Lung (tissue), 12 donors: ENCODE measurements around the gene BAZ2A. TPM values are rescaled to one million over a fixed set of nuclear protein-coding genes. Genes with fewer than 3 reads are reported as not detected.

ENCODE experiments used
- ATAC-seq: fragments of 200-7000 bp; cut with Tn5 transposase; one replicate; pipeline ENCODE4 v1.9.1; 2020; ENCODE audit warnings: moderate number of reproducible peaks; ENCODE audit not compliant: insufficient read depth, low FRiP score
- DNase-seq, 3 donors: peaks; one replicate each; pipeline ENCODE4 v3.0.0-alpha.2; 2013 to 2017
- H3K27ac ChIP-seq, 2 donors: one replicate each; pipeline ENCODE4 v1.5.1; 2013; ENCODE audit warnings: mild to moderate bottlenecking in 2 of 2, moderate library complexity in 2 of 2, control low read depth in 1 of 2, inconsistent platforms in 1 of 2, low read depth in 1 of 2, low read length in 1 of 2
- H3K27me3 ChIP-seq, 3 donors: one replicate each; pipeline ENCODE4 v1.5.1; 2013; ENCODE audit warnings: low read length in 2 of 3; ENCODE audit not compliant: control insufficient read depth in 3 of 3, insufficient read depth in 3 of 3
- H3K36me3 ChIP-seq, 4 donors: one replicate each; pipeline ENCODE4 v1.5.1; 2013; ENCODE audit warnings: low read length in 4 of 4, mild to moderate bottlenecking in 1 of 4, moderate library complexity in 1 of 4; ENCODE audit not compliant: control insufficient read depth in 4 of 4, insufficient read depth in 4 of 4
- H3K4me1 ChIP-seq, 5 donors: one replicate each; pipeline ENCODE4 v1.5.1; 2013; ENCODE audit warnings: low read length in 5 of 5, mild to moderate bottlenecking in 2 of 5, moderate library complexity in 1 of 5; ENCODE audit not compliant: control insufficient read depth in 5 of 5, insufficient read depth in 5 of 5
- H3K4me3 ChIP-seq: one replicate; pipeline ENCODE4 v1.5.1; 2013; ENCODE audit warnings: mild to moderate bottlenecking, control low read depth, moderate library complexity
- H3K9ac ChIP-seq, 2 donors: one replicate each; pipeline ENCODE4 v1.5.1; 2013; ENCODE audit warnings: low read length in 2 of 2, control low read depth in 1 of 2; ENCODE audit not compliant: insufficient read depth in 1 of 2
- H3K9me3 ChIP-seq, 4 donors: one replicate each; pipeline ENCODE4 v1.5.1; 2013; ENCODE audit warnings: low read length in 3 of 4, mild to moderate bottlenecking in 1 of 4, moderate library complexity in 1 of 4; ENCODE audit not compliant: control insufficient read depth in 4 of 4, insufficient read depth in 3 of 4
- CTCF ChIP-seq: IDR thresholded peaks from 2 replicates; pipeline ENCODE4 v1.5.1; 2012; ENCODE audit warnings: mild to moderate bottlenecking; ENCODE audit errors: control extremely low read depth, extremely low read depth
- WGBS, 2 donors: extraction: QIAGEN DNeasy Blood & Tissue Kit; methylation state at CpG; one replicate each; pipeline ENCODE4 v1.1.7; 2013; 5-methylcytosine and 5-hydroxymethylcytosine counted together
- polyA plus RNA-seq, 2 donors: library from polyadenylated mRNA; stranded (reverse); fragments of 200-250 nt; gene quantifications; one replicate each; pipeline ENCODE4 v1.2.1, GENCODE V29; 2013
- total RNA-seq, 2 donors: library from RNA; depleted of rRNA in 1 of 2; stranded (reverse); fragments of >200 nt in 1 of 2; gene quantifications; one replicate each; pipeline ENCODE4 v1.2.1, GENCODE V29; 2014 to 2021
- donor health status: control.
- donor health status: control.
- donor health status: Bipolar disorder and iron deficiency.
- donor health status: healthy.
- donor health status: DM: yes; HTN: yes; CAD: no.

BAZ2A gene
- total and polyA plus RNA-seq, 4 donors: 31.3 to 92.0 (median 60.5) TPM

GRCh38 chr12:56676851-56677580 lies 46.9 kb upstream of the BAZ2A start:
- ATAC-seq (no peak), DNase-seq (no peak)
- Histone ChIP-seq H3K36me3 (peaks cover 7 to 19% (median 9%) of the 10 kb centered on the region in 4 donors), H3K27me3 (no peaks in the 10 kb centered on the region), H3K9ac (no peak overlapping the region), H3K4me1 (peaks cover 0 to 10% (median 0%) of the 10 kb centered on the region in 5 donors), H3K9me3 (no peaks in the 10 kb centered on the region), H3K4me3 (no peak overlapping the region), H3K27ac (no peak overlapping the region)
- WGBS, 2 donors: 81 to 93% methylated on average over 11 of the region's 11 CpGs
- TF ChIP-seq CTCF: no peak

GRCh38 chr12:56671608-56672007 lies 41.5 kb upstream of the BAZ2A start:
- ATAC-seq (no peak), DNase-seq (no peak)
- no peak overlapping the region for H3K4me3 ChIP-seq
- WGBS, 2 donors: 90 to 91% methylated on average over 2 of the region's 2 CpGs
- no peaks in the 10 kb centered on the region for H3K27me3 ChIP-seq
- H3K9me3 ChIP-seq: no peaks in the 10 kb centered on the region
- H3K4me1 ChIP-seq: peaks cover 0 to 3% (median 0%) of the 10 kb centered on the region in 5 donors
- no peak overlapping the region for H3K9ac ChIP-seq
- TF ChIP-seq CTCF: no peak
- no peak overlapping the region for H3K27ac ChIP-seq
- peaks cover 21 to 36% (median 29%) of the 10 kb centered on the region in 4 donors for H3K36me3 ChIP-seq

- H3K4me3 ChIP-seq: no peak overlapping the region
- H3K9ac ChIP-seq: no peak overlapping the region
- no peak overlapping the region for H3K27ac ChIP-seq
- no peaks in the 10 kb centered on the region for H3K27me3 ChIP-seq
- ATAC-seq (no peak), DNase-seq (no peak)
- no peaks in the 10 kb centered on the region for H3K9me3 ChIP-seq
- TF ChIP-seq CTCF: no peak
- peaks cover 23 to 39% (median 31%) of the 10 kb centered on the region in 4 donors for H3K36me3 ChIP-seq
- WGBS, 2 donors: 78 to 86% methylated on average over 4 of the region's 4 CpGs
- H3K4me1 ChIP-seq: no peaks in the 10 kb centered on the region
Observed at GRCh38 chr12:56670836-56671235, 40.7 kb upstream of the BAZ2A start.

- ATAC-seq (no peak), DNase-seq (no peak)
- Histone ChIP-seq H3K36me3 (peaks cover 25 to 51% (median 41%) of the 10 kb centered on the region in 4 donors), H3K27me3 (no peaks in the 10 kb centered on the region), H3K4me1 (no peaks in the 10 kb centered on the region), H3K27ac (no peak overlapping the region), H3K9ac (no peak overlapping the region), H3K9me3 (no peaks in the 10 kb centered on the region), H3K4me3 (no peak overlapping the region)
- WGBS, 2 donors: 88 to 91% methylated on average over 2 of the region's 2 CpGs
- TF ChIP-seq CTCF: no peak
Observed at GRCh38 chr12:56668197-56668457, 38.0 kb upstream of the BAZ2A start.
